Astrocyte (in vitro differentiated cells and primary cell): Measurements from ENCODE around the gene GLB1L. TPM values are rescaled to one million over a fixed set of nuclear protein-coding genes. Genes with fewer than 3 reads are reported as not detected.

Experiments used
- DNase-seq: peaks from one replicate; pipeline ENCODE4 v3.0.0-alpha.2; 2010; ENCODE audit warnings: low read depth
- FAIRE-seq: peaks from 2 replicates; lab custom pipeline; 2011; peaks lifted over from hg19 to GRCh38; lab: Jason Lieb, UNC
- H2AFZ ChIP-seq: 2 replicates; pipeline ENCODE4 v1.6.0; 2012; ENCODE audit warnings: low read depth, low read length, inconsistent platforms
- H3K27ac ChIP-seq: 2 replicates; pipeline ENCODE4 v1.5.1; 2011; ENCODE audit warnings: low read depth, low read length, inconsistent platforms
- H3K27me3 ChIP-seq: 2 replicates; pipeline ENCODE4 v1.6.0; 2011; ENCODE audit warnings: low read length, inconsistent platforms; ENCODE audit not compliant: insufficient read depth
- H3K36me3 ChIP-seq: 2 replicates; pipeline ENCODE4 v1.5.1; 2011; ENCODE audit warnings: low read length, inconsistent platforms; ENCODE audit not compliant: insufficient read depth
- H3K4me1 ChIP-seq: 2 replicates; pipeline ENCODE4 v1.5.1; 2011; ENCODE audit warnings: low read length, inconsistent platforms; ENCODE audit not compliant: insufficient read depth
- H3K4me2 ChIP-seq: 2 replicates; pipeline ENCODE4 v1.6.0; 2012; ENCODE audit warnings: low read length, inconsistent platforms
- H3K4me3 ChIP-seq: 2 replicates; pipeline ENCODE4 v1.5.1; 2011; ENCODE audit warnings: low read depth, mild to moderate bottlenecking, low read length, inconsistent platforms; ENCODE audit not compliant: insufficient read depth
- H3K79me2 ChIP-seq: 2 replicates; pipeline ENCODE4 v1.6.0; 2012; ENCODE audit warnings: mild to moderate bottlenecking, low read length, inconsistent platforms; ENCODE audit not compliant: insufficient read depth
- H3K9ac ChIP-seq: 2 replicates; pipeline ENCODE4 v1.6.0; 2012; ENCODE audit warnings: mild to moderate bottlenecking, low read length, inconsistent platforms
- H3K9me3 ChIP-seq: 2 replicates; pipeline ENCODE4 v1.5.1; 2012; ENCODE audit warnings: low read depth, mild to moderate bottlenecking, low read length, inconsistent platforms; ENCODE audit not compliant: insufficient read depth
- H4K20me1 ChIP-seq: 2 replicates; pipeline ENCODE4 v1.6.0; 2012; ENCODE audit warnings: low read length, inconsistent platforms; ENCODE audit not compliant: insufficient read depth
- H3K27ac Mint-ChIP-seq: one replicate; pipeline ENCODE4 v1.8.0; 2021; ENCODE audit warnings: mild to moderate bottlenecking, mixed read lengths; ENCODE audit not compliant: unreplicated experiment
- H3K27me3 Mint-ChIP-seq: one replicate; pipeline ENCODE4 v1.8.0; 2021; ENCODE audit warnings: low read depth, mixed read lengths; ENCODE audit not compliant: unreplicated experiment
- H3K36me3 Mint-ChIP-seq: one replicate; pipeline ENCODE4 v1.8.0; 2021; ENCODE audit warnings: low read depth, mixed read lengths; ENCODE audit not compliant: unreplicated experiment
- H3K4me1 Mint-ChIP-seq: one replicate; pipeline ENCODE4 v1.8.0; 2021; ENCODE audit warnings: low read depth, mixed read lengths; ENCODE audit not compliant: unreplicated experiment
- H3K4me3 Mint-ChIP-seq: one replicate; pipeline ENCODE4 v1.8.0; 2021; ENCODE audit warnings: mild to moderate bottlenecking, moderate library complexity, mixed read lengths; ENCODE audit not compliant: unreplicated experiment
- H3K9me3 Mint-ChIP-seq: one replicate; pipeline ENCODE4 v1.8.0; 2021; ENCODE audit warnings: mild to moderate bottlenecking, mixed read lengths; ENCODE audit not compliant: unreplicated experiment
- CTCF ChIP-seq: IDR thresholded peaks from 2 replicates; pipeline ENCODE4 v1.5.1; 2011; ENCODE audit warnings: low read depth, mild to moderate bottlenecking, inconsistent platforms, low read length, moderate library complexity; ENCODE audit not compliant: insufficient read depth
- EZH2 ChIP-seq: IDR thresholded peaks from 2 replicates; pipeline ENCODE4 v1.6.1; 2012; ENCODE audit warnings: mild to moderate bottlenecking, low read length, inconsistent platforms; ENCODE audit not compliant: insufficient read depth
- total RNA-seq: library from RNA; stranded (reverse); gene quantifications from 2 replicates; pipeline ENCODE4 v1.2.1, GENCODE V29; 2021

The GLB1L gene
- total RNA-seq, 1 donor from 2014 or later = 2.7 TPM

GRCh38 chr2:219251656-219252055, 6.4 kb upstream of the GLB1L start:
- Histone ChIP-seq H3K27ac (no peak overlapping the region), H3K4me3 (no peak overlapping the region), H2AFZ (no peak overlapping the region), H4K20me1 (peaks cover 4% of the 10 kb centered on the region), H3K36me3 (no peaks in the 10 kb centered on the region), H3K79me2 (peaks cover 15% of the 10 kb centered on the region), H3K9ac (no peak overlapping the region), H3K9me3 (no peaks in the 10 kb centered on the region), H3K4me1 (peaks cover 48% of the 10 kb centered on the region), H3K27me3 (peaks cover 22% of the 10 kb centered on the region), H3K4me2 (peak overlapping the region; percentile 94)
- H3K4me1 Mint-ChIP-seq = peaks cover 40% of the 10 kb centered on the region
- DNase-seq (no peak), FAIRE-seq (no peak)
- H3K4me3 Mint-ChIP-seq = peak overlapping the region; percentile 70
- H3K36me3 Mint-ChIP-seq = peaks cover 5% of the 10 kb centered on the region
- H3K27ac Mint-ChIP-seq = peak overlapping the region; percentile 59
- peaks cover 21% of the 10 kb centered on the region for H3K27me3 Mint-ChIP-seq
- no peaks in the 10 kb centered on the region for H3K9me3 Mint-ChIP-seq
- TF ChIP-seq CTCF = no peak
- TF ChIP-seq EZH2 = no peak

- TF ChIP-seq EZH2 (no peak), CTCF (no peak)
- Mint-ChIP-seq H3K36me3 (peaks cover 5% of the 10 kb centered on the region), H3K9me3 (no peaks in the 10 kb centered on the region), H3K4me3 (peak overlapping the region; percentile 67), H3K27me3 (peaks cover 8% of the 10 kb centered on the region), H3K27ac (no peak overlapping the region), H3K4me1 (peaks cover 40% of the 10 kb centered on the region)
- peaks cover 4% of the 10 kb centered on the region for H4K20me1 ChIP-seq
- H3K27me3 ChIP-seq = peaks cover 13% of the 10 kb centered on the region
- peaks cover 59% of the 10 kb centered on the region for H3K4me1 ChIP-seq
- no peaks in the 10 kb centered on the region for H3K9me3 ChIP-seq
- H2AFZ ChIP-seq = no peak overlapping the region
- H3K9ac ChIP-seq = peak overlapping the region; percentile 66
- H3K4me3 ChIP-seq = no peak overlapping the region
- no peak for FAIRE-seq
- H3K4me2 ChIP-seq = peak overlapping the region; percentile 72
- H3K79me2 ChIP-seq = peaks cover 29% of the 10 kb centered on the region
- H3K27ac ChIP-seq = peak overlapping the region; percentile 68
- DNase-seq = no peak
- no peaks in the 10 kb centered on the region for H3K36me3 ChIP-seq
Observed at GRCh38 chr2:219250049-219250781, 5.0 kb upstream of the GLB1L start.
